ENCODE results near the gene UBXN10. TPM values are rescaled to one million over a fixed set of nuclear protein-coding genes. Genes with fewer than 3 reads are reported as not detected.

The UBXN10 gene
- total and polyA plus RNA-seq, 11 donors: 0.14 to 2.6 (median 1.1) TPM

GRCh38 chr1:20192871-20193411 lies 7.0 kb downstream of the UBXN10 start:
- Histone ChIP-seq H3K4me3 (no peak overlapping the region), H3K27ac (peak overlapping the region in 1 of 12 donors; percentile 41), H3K27me3 (peaks cover 0 to 31% (median 0%) of the 10 kb centered on the region in 9 donors), H3K36me3 (no peaks in the 10 kb centered on the region), H3K4me1 (peaks cover 0 to 22% (median 3%) of the 10 kb centered on the region in 12 donors), H3K9me3 (no peaks in the 10 kb centered on the region)
- TF ChIP-seq POLR2A (IDR thresholded peaks at IDR 0.05) (no peak), CTCF (IDR thresholded peaks at IDR 0.05) (no peak)
- DNase-seq (no peak), ATAC-seq (no peak)
- WGBS, 4 donors: 64 to 89% (median 81%) methylated on average over 1 of the region's 1 CpG
- intact Hi-C loops (cut with DNase I): loop anchor here in 5 of 10 donors (5.0 to 10.0 kb wide), 3 partner anchors 86 to 278 kb away; no protein-coding TSS in a partner anchor

- ATAC-seq (no peak), DNase-seq (no peak)
- Histone ChIP-seq H3K4me1 (peaks cover 0 to 15% (median 3%) of the 10 kb centered on the region in 12 donors), H3K27ac (peak overlapping the region in 1 of 12 donors; percentile 69), H3K27me3 (peaks cover 0 to 29% (median 0%) of the 10 kb centered on the region in 9 donors), H3K9me3 (no peaks in the 10 kb centered on the region), H3K4me3 (no peak overlapping the region), H3K36me3 (no peaks in the 10 kb centered on the region)
- TF ChIP-seq CTCF (IDR thresholded peaks at IDR 0.05): no peak
- no peak for TF ChIP-seq POLR2A (IDR thresholded peaks at IDR 0.05)
- intact Hi-C loops (cut with DNase I): loop anchor here in 7 of 10 donors (2.0 to 10.0 kb wide), 6 partner anchors 87 to 279 kb away; no protein-coding TSS in a partner anchor
- WGBS, 4 donors: 80 to 97% (median 87%) methylated on average over 2 of the region's 2 CpGs
Observed at GRCh38 chr1:20194224-20194623, 8.3 kb downstream of the UBXN10 start.

GRCh38 chr1:20194757-20195461 lies 9.0 kb downstream of the UBXN10 start:
- Histone ChIP-seq H3K36me3 (no peaks in the 10 kb centered on the region), H3K27ac (peak overlapping the region in 2 of 12 donors; percentile 39 to 69), H3K9me3 (no peaks in the 10 kb centered on the region), H3K4me3 (peak overlapping the region in 1 of 12 donors; percentile 7), H3K4me1 (peaks cover 0 to 15% (median 3%) of the 10 kb centered on the region in 12 donors), H3K27me3 (peaks cover 0 to 29% (median 0%) of the 10 kb centered on the region in 9 donors)
- DNase-seq (peak; percentile 48 to 84 (median 75)), ATAC-seq (peak; percentile 76 to 87 (median 82))
- 26 to 32% (median 29%) methylated on average over 15 of the region's 15 CpGs for WGBS, 4 donors
- TF ChIP-seq POLR2A (IDR thresholded peaks at IDR 0.05) (no peak), CTCF (IDR thresholded peaks at IDR 0.05) (peak; percentile 66 to 85 (median 79))
- intact Hi-C loops (cut with DNase I): loop anchor here in 9 of 10 donors (1.0 to 10.0 kb wide), 10 partner anchors 43 to 280 kb away; partner anchors contain the start of gene PLA2G2A (in 3 of the 9)

GRCh38 chr1:20195462-20195780 lies 9.5 kb downstream of the UBXN10 start:
- no peak for ATAC-seq
- TF ChIP-seq CTCF (IDR thresholded peaks at IDR 0.05) (peak in 2 of 12 donors; percentile 3 to 26), POLR2A (IDR thresholded peaks at IDR 0.05) (no peak)
- Histone ChIP-seq H3K36me3 (no peaks in the 10 kb centered on the region), H3K27ac (peak overlapping the region in 1 of 12 donors; percentile 69), H3K9me3 (no peaks in the 10 kb centered on the region), H3K4me1 (peaks cover 0 to 15% (median 3%) of the 10 kb centered on the region in 12 donors), H3K4me3 (no peak overlapping the region), H3K27me3 (peaks cover 0 to 31% (median 0%) of the 10 kb centered on the region in 9 donors)
- no peak for DNase-seq
- 67 to 73% (median 69%) methylated on average over 4 of the region's 4 CpGs for WGBS, 4 donors
- intact Hi-C loops (cut with DNase I): loop anchor here in 8 of 10 donors (1.0 to 10.0 kb wide), 9 partner anchors 43 to 281 kb away; partner anchors contain the start of gene PLA2G2A (in 3 of the 8)
